Right atrium auricular region (tissue), 2 donors: Measurements from ENCODE around the gene FBXO24. TPM values are rescaled to one million over a fixed set of nuclear protein-coding genes. Genes with fewer than 3 reads are reported as not detected.
A peak's percentile ranks its signal among the peaks of the same experiment; 100 is the strongest.
"Not testable (repeated sequence)": the region's sequence is repeated elsewhere in the genome, so short reads cannot be mapped to it uniquely, and the experiment has no call there.

Experiments used
- DNase-seq: peaks from one replicate; pipeline ENCODE4 v3.0.0-alpha.2; 2019; ENCODE audit warnings: low spot score
- H3K27ac ChIP-seq, 2 donors: fragments of 200-600 bp; sonication (generic); 1 replicate in 1 of 2; 2 replicates in 1 of 2; pipeline ENCODE4 v1.5.1; 2016 to 2019
- H3K27me3 ChIP-seq, 2 donors: fragments of 200-600 bp; sonication (generic); one replicate each; pipeline versions ENCODE4 v1.5.1 to v1.6.0; 2017 to 2019
- H3K36me3 ChIP-seq: fragments of 200-600 bp; sonication (generic); one replicate; pipeline ENCODE4 v1.5.1; 2016
- H3K4me1 ChIP-seq, 2 donors: fragments of 200-600 bp; sonication (generic); one replicate each; pipeline versions ENCODE4 v1.5.1 to v1.6.0; 2017 to 2019
- H3K4me3 ChIP-seq, 2 donors: fragments of 200-600 bp; sonication (generic); 1 replicate in 1 of 2; 2 replicates in 1 of 2; pipeline ENCODE4 v1.5.1; 2017 to 2019; ENCODE audit warnings: mild to moderate bottlenecking in 1 of 2, moderate library complexity in 1 of 2
- H3K9me3 ChIP-seq, 2 donors: fragments of 200-600 bp; sonication (generic); one replicate each; pipeline ENCODE4 v1.5.1; 2019
- CTCF ChIP-seq, 2 donors: fragments of 200-600 bp; sonication (generic); IDR thresholded peaks; one replicate each; pipeline ENCODE4 v1.5.1; 2019; ENCODE audit warnings: antibody characterized with exemption in 2 of 2
- total RNA-seq, 2 donors: library from RNA; depleted of rRNA; stranded (reverse); fragments of >200 nt; gene quantifications; one replicate each; pipeline ENCODE4 v1.1.0, GENCODE V29; 2016

The FBXO24 gene
- total RNA-seq, 2 donors from 2014 or later = 0.20 TPM; not detected in 1

GRCh38 chr7:100540073-100540723 lies 45.9 kb upstream of the FBXO24 start:
- H3K9me3 ChIP-seq = no peaks in the 10 kb centered on the region
- no peaks in the 10 kb centered on the region for H3K27me3 ChIP-seq
- H3K4me1 ChIP-seq = peaks cover 0 to 36% of the 10 kb centered on the region in 2 donors
- H3K36me3 ChIP-seq = no peaks in the 10 kb centered on the region
- H3K4me3 ChIP-seq = peak overlapping the region; percentile 69 to 98
- H3K27ac ChIP-seq = no peak overlapping the region
- TF ChIP-seq CTCF (IDR thresholded peaks at IDR 0.05) = no peak
- DNase-seq = no peak

DNA sequence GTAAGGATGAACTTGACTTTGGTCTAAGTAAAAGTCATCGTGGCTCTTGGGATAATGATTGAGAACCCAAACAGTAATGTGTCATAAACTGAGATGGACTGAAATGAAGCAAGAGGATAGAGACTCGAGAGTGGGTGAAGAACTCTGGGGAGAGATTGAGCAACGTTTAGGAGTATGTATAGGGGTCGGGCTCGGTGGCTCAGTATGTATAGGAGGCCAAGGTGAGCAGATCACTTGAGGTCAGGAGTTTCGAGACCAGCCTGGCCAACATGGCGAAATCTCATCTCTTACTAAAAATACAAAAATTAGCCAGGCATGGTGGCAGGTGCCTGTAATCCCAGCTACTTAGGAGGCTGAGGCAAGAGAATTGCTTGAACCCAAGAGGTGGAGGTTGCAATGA lies 44.8 kb upstream of the FBXO24 start:
- H3K4me1 ChIP-seq = peaks cover 0 to 47% of the 10 kb centered on the region in 2 donors
- H3K27me3 ChIP-seq, H3K9me3 ChIP-seq, DNase-seq, H3K36me3 ChIP-seq, H3K4me3 ChIP-seq, H3K27ac ChIP-seq: not testable (repeated sequence)

GRCh38 chr7:100543586-100543985 lies 42.5 kb upstream of the FBXO24 start:
- peak overlapping the region in 1 of 2 donors; percentile 85 for H3K27ac ChIP-seq
- DNase-seq = no peak
- H3K4me1 ChIP-seq = peaks cover 0 to 64% of the 10 kb centered on the region in 2 donors

GRCh38 chr7:100544386-100544785 lies 41.7 kb upstream of the FBXO24 start:
- peaks cover 0 to 64% of the 10 kb centered on the region in 2 donors for H3K4me1 ChIP-seq
- no peaks in the 10 kb centered on the region for H3K36me3 ChIP-seq
- H3K9me3 ChIP-seq = no peaks in the 10 kb centered on the region
- no peak for TF ChIP-seq CTCF (IDR thresholded peaks at IDR 0.05)
- H3K27ac ChIP-seq = peak overlapping the region; percentile 85 to 88
- no peaks in the 10 kb centered on the region for H3K27me3 ChIP-seq
- DNase-seq = no peak
- no peak overlapping the region for H3K4me3 ChIP-seq

More at GRCh38 chr7:100543586-100543985, 42.5 kb upstream of the FBXO24 start:
- Histone ChIP-seq H3K27me3 (no peaks in the 10 kb centered on the region), H3K9me3 (no peaks in the 10 kb centered on the region), H3K4me3 (no peak overlapping the region), H3K36me3 (no peaks in the 10 kb centered on the region)
- TF ChIP-seq CTCF (IDR thresholded peaks at IDR 0.05) = no peak

- H3K27ac ChIP-seq = peak overlapping the region; percentile 85 to 88
- no peaks in the 10 kb centered on the region for H3K9me3 ChIP-seq
- H3K4me3 ChIP-seq = no peak overlapping the region
- DNase-seq = no peak
- H3K36me3 ChIP-seq = no peaks in the 10 kb centered on the region
- H3K4me1 ChIP-seq = peaks cover 0 to 59% of the 10 kb centered on the region in 2 donors
- TF ChIP-seq CTCF (IDR thresholded peaks at IDR 0.05) = no peak
- no peaks in the 10 kb centered on the region for H3K27me3 ChIP-seq
Observed at GRCh38 chr7:100544967-100545359, 41.2 kb upstream of the FBXO24 start.

DNA sequence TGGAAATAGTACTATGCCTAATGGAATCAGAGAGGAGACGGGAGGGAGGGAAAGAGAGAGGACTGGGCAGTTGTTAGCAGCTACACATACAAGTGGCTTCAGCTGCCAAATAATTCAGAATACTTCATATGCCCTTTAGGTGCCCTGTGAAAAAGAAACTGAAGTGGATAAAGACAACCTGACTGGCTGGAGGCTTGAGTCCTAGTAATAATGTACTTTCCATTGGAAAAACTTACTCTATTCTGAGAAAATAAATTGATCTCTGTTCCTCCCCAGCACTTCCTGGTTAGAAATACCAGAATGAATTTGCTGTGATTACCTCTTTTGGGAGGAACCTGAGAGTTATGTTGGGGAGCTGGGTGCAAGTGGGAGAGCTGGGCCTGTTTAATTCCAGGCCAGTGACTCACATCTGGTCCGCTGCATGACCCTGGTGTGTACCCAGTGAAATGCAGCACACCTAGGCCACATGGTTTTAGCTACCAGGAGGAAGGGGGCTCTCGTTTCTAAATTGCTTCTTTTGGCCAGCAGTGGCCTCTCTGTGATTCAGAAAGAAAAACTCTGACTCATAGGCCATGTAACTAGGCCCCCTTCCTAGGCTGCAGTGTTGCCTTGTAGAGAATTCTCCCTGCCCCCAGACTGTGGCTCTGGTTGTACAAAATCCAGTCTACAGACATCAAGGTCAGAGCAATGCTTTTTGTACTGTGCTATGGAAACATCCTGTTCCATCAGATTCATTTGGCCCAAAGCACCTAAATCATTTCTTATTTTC lies 40.6 kb upstream of the FBXO24 start:
- no peak overlapping the region for H3K4me3 ChIP-seq

More for the DNA sequence above, 40.6 kb upstream of the FBXO24 start:
- Histone ChIP-seq H3K4me1 (peaks cover 0 to 53% of the 10 kb centered on the region in 2 donors), H3K36me3 (no peaks in the 10 kb centered on the region), H3K9me3 (no peaks in the 10 kb centered on the region), H3K27ac (peak overlapping the region; percentile 85 to 88), H3K27me3 (no peaks in the 10 kb centered on the region)
- peak; percentile 71 for DNase-seq
- TF ChIP-seq CTCF (IDR thresholded peaks at IDR 0.05) = no peak
